ENCODE results near the gene ELAVL1.
"Not testable (repeated sequence)": the region's sequence is repeated elsewhere in the genome, so short reads cannot be mapped to it uniquely, and the experiment has no call there.

Gene ELAVL1

DNA sequence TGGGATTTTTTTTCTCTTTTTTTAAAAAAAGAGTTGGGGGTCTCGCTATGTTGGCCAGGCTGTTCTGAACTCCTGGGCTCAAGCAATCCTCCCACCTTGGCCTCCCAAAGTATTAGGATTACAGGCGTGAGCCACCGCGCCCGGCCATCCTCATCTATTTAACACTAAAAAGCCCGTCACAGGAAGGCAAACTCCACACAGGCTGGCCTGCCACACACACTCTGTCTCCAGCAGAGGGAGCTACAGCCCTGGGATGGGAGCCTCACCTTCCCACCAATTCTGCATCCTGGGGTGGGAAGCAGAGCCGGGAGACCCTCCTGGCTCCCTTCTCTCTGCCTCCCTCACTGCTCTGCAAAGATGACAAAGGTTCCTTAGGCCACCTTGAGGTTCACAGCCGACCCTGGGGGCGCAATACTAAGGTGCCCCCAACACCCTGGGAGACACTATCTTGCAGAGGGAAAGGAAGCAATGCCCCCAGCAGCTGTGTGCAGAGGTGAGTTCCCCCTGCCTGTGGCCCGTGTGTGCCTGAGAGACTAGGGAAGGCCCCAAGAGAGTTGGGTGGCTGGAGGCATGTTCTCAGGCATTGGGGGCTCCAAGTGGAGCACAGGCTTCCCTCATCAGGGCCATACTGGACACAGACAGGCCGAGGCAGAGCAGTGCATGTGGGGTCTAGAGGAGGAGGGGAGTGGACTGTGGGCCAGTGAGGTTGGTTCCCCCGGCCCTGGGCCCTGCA is 34.6 kb downstream of the ELAVL1 start:
- no peak for DNase-seq (ENCODE audit: low read depth in 2 of 2, low spot score in 1 of 2)

DNA sequence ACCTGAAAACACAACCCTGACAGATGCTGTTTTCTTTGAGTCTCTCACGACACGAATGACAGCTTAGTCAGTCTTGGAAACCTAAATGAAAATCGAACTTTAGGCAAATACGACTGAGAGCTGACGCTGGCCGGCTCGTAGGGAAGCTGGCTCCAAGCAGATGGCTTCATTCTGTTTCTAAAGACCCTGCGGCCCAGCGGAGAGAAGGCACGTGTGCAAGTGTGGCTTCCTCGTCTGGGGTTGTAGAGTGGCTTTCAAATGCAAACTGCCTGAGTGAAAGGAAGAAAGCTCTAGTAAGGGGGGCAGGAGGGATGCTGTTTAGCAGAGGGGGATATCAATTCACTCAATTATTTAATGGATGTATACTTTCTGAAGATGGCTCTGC is 35.9 kb downstream of the ELAVL1 start:
- no peak for DNase-seq (ENCODE audit: low read depth in 2 of 2, low spot score in 1 of 2)

DNA sequence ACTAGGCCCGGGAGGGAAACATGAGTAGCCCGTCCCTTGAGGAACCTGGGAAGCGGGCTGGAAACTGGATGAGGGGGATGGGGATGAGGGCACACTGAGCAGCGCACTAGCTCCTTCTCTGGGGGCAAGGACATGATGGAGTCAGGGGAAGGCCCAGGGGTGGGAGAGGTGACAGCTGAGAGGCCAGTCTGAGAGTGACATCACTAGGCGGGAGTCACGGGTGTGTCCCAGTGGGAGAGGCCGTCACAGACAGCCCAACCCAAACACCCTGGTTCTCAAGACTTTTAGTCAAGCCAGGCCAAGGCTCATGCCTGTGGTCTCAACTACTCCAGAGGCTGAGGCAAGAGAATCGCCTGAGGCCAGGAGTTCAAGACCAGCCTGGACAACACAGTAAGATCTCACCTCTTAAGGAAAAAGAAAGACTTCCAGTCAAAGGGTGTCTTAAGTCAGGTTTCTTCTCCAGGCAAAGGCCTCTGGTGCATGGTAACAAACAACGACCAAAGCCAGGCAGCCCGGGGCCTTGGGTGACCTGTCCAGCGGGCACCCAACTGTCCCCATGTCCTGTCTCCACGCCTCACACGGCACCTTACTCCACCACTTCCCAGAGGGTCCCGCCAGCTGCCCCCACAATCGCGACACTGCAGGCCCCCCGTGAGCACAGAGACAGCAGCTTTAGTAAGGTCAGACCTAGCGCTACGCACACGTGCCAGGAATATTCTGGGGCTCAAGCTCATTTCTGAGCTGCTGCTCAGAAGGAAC is 36.5 kb downstream of the ELAVL1 start:
- no peak for DNase-seq (ENCODE audit: low read depth in 2 of 2, low spot score in 1 of 2)

DNA sequence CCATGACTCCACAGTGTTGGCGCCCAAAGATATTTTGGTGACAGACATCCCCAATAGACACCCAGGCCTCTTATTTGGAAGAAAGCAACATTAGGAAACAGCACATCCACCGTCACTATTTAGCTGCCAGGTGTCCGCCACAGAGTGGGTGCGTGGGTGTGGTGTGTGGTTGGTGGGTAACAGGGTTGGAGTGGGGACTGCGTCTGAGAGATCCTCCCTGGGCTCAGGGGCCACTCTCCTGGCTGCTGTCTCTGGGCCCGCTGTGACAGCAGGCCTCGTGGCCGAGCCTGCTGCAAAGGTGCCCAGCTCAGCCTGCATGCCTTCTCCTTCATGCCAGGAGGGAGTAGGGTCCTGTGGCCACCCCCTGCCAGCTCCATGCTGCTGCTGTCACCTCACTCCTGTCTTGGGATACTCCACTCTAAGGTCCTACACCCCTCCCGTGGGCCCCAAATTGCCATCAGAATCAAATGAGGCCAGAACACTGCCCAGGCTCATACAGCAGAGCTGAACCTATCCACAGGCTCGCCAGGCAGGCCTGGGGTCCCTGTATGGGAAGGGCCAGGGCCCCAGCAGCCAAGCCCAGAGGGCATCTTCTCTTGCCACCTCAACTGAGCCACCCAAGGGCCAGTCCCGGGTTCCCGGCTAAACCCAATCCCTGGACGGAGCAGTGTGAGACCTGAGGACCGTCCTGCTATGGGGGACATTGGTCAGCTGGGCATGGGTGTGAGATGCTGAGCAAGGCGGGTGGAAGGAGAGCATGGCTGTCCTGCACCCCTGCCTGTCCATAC is 37.2 kb downstream of the ELAVL1 start:
- DNase-seq (ENCODE audit: low read depth in 2 of 2, low spot score in 1 of 2) = no peak

DNA sequence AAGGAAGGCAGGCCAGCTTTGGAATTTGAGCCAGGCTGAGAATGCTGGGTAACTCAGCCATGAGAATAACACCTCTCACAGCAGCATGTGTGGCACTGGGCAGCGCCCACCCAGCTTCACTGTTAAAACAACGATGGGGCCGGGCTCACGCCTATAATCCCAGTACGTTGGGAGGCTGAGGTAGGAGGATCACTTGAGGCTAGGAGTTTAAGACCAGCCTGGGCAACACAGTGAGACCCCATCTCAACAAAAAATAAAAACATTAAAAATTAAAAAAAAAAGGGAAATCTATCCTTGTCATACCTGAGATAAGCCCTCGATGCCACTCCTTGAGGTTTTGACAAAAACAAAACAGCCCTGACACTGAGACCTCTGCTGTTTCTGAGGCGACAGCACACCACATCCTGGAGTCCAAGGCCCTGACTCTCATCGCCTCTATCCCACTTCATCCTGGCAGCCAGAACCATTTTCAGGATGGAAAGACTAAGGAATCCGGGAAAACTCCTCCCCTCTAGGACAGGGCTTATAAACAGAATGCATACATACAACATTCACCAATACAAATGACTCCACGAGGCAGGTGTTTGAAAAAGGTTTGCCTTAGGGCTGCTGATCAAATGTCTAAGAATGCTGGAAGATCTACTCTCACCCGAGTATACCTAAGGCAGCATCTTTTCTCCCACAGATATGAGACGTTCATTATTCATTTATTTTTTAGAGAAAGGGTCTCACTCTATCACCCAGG is 39.3 kb downstream of the ELAVL1 start:
- no peak for DNase-seq (ENCODE audit: low read depth in 2 of 2, low spot score in 1 of 2)

DNA sequence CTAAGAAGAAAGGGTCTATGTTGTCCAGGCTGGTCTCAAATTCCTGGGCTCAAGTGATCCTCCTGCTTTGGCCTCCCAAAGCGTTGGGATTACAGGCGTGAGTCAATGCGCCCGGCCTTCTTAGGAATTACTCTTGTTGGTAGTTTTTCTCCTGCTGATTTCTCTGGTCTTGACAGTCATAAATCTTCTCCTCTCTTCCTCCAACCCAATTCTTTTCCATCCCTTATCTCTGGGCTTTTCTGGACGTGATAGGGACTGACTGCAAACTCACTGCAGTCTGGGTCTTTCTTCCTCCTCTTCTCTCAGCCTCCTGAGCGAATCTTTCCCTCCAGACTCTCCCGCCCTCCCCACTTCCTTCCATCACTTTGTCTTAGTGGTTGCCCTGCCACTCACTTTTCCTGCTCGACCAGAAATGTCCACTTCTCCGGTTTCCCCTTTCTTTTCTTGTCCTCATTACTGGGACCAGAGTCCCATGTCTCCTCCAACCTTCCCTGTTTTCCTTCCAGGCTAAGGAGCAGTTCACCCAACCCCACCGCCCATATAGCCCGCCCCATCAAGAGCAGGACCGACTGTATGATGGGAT is 40.1 kb downstream of the ELAVL1 start:
- no peak for DNase-seq (ENCODE audit: low read depth in 2 of 2, low spot score in 1 of 2)

DNA sequence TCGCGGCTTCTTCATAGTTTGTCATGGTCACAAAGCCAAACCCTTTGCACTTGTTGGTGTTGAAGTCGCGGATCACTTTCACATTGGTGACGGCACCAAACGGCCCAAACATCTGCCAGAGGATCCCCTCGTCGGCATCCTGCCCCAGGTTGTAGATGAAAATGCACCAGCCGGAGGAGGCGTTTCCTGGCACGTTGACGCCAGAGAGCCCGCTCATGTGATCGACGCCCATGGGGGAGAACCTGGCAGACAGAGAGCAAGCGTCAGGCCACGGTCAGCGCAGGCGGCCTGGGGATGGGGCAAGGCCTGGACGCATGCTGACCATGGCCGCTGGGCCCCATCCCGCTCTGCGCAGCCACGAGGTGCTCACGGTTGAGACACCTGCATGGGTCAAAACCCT is 41.9 kb downstream of the ELAVL1 start:
- DNase-seq (ENCODE audit: low read depth in 2 of 2, low spot score in 1 of 2) = no peak

DNA sequence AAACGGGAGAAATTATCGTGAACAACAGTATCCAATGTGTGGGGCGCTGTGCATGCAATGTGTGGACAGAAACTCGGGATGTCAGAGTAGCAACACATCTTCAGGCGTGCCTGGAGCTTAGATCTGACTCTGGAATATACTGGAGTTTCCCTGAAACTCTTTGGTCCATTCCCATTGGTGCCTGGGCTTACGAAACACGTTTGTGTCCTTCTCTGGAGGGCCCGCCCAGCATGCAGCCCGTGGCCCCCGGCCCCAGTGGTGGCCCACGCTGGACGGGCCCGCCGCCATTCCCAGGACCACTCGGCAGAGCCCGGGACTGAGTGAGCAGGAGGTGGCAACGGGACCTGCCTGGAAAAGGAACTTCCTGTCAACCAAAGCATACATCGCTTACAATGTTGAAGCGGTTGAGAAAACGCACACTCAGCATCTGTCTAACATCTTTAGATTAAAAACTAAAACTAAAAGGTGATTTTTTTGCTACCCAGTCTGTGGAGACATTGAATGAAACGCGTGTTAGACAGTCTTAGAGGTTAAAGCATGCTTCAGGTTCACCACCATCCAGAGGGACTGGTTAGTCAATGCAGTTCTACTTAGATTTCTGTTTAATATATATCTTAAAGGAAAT is 42.7 kb downstream of the ELAVL1 start:
- no peak for DNase-seq (ENCODE audit: low read depth in 2 of 2, low spot score in 1 of 2)

DNA sequence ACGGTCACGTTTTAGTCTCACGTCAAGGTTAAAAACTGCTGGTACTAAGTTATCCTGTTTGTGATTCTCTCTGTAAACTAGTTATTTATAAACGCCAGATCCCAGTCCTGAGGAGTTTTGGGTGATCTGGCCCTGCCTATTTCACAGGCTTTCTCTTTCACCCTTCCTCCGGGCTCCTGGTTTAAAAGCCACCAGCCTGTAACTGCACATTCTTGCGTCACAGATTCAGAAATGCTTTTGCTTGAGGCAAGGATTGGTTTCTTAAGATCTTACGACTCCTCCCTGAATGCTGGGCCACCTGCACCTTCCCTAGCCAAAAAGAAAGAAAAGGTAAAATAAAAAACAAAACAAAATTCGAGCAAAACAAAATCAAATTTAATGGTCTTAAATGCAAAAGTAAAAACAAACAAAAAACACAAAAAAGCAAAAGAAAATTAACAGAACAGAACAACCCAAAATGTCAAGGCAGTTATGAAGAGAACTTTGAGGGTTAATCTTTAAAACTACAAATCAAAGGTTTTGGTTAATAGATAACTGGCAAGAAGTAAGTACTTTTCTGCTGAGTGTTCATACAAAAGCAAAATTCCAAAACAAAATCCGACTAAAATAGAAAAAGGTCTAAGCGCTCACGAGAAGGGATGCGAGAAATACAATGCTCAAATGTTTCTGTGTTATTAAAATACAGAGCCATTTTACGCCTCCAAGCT is 43.4 kb downstream of the ELAVL1 start:
- DNase-seq (ENCODE audit: low read depth in 2 of 2, low spot score in 1 of 2) = no peak

DNA sequence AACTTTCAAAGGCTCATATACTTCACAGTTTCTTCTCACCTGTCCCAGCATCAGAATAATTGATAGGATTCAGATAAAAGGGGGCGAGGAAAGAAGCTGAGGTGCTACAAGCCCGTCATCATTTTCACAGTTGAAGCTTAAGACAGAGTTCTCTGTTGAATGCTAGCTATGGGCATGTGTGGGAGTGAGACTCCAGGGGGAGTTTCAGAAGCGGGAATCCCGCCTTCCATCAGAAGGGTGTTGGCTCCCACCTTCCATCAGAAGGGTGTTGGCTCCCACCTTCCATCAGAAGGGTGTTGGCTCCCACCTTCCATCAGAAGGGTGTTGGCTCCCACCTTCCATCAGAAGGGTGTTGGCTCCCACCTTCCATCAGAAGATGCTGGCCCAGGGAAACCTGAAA is 44.4 kb downstream of the ELAVL1 start:
- DNase-seq (ENCODE audit: low read depth in 2 of 2, low spot score in 1 of 2) = not testable (repeated sequence)

DNA sequence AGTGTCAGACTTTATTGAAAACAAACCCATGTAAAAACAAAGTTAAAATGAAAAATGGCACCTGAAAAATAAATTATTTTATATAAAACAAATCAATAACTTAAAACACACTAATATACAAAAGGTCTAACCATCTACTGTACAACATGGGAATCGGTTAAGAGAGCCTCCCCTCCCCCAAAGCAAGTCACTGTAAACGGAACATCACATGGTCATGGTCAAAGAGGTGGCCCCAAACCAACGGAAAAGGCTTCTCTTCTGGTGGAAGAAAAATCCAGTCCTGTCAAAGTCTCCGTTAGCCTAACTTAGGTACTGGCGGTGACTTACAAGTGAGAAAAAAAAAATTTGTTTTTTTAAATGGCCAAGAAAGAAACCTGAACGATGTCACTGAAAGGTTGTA is 46.2 kb downstream of the ELAVL1 start:
- no peak for DNase-seq (ENCODE audit: low read depth in 2 of 2, low spot score in 1 of 2)

DNA sequence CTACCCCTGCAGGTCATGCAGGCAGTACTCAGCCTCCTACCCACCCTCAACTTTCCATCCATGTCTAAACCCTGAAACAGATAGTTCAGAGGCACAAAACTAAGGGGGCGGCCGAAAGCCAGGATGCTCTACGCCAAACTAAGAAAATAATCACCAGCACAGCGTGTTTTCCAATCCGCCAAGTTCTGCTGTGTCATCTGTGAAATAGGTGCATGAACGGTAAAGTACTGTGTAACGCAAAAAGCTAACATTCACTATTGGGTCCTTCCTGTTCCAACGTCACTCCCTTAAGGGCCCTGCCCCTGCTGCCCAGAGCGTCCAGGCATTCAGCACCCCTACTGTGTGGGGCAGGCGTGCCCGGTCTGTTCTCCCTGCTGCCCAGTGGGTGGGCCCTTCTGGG is 49.7 kb downstream of the ELAVL1 start:
- DNase-seq (ENCODE audit: low read depth in 2 of 2, low spot score in 1 of 2) = no peak

DNA sequence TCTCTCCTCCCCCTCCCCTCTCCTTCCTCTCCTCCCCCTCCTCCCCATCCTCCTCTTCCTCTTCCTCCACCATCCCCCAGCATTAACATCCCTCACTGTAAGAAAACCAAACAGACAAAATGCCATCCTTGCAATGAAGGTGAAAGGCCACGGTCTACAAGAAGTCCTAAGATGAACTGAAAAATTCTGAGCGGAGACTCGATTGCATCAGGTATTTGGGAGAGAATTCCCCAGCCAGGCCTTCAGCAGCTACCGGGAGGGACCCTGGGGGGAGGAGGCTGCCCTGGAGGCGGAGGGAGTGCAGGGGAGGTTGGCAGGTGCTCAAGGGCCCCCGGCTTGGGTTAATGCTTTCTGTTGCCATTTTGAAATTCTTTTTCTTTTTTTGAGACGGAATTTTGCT is 51.9 kb downstream of the ELAVL1 start:
- DNase-seq (ENCODE audit: low read depth in 2 of 2, low spot score in 1 of 2) = no peak

DNA sequence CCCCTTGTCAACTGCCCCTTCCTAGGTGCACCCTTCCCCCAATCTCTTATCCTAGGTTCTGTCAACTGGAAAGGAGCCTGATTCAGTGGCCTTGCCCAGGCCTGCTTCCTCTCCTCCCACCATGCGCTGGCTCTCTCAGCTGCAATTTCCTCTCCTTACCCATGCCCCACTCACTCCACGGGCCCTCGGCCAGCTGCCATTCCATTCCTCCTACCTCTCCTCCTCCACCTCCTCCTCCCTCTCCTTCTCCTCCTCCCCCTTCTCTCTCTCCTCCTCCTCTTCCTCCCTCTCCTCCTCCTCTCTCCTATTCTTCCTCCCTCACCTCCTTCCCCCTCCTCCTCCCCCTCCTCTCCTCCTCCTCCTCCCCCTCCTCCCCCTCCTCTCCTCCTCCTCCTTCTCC is 52.4 kb downstream of the ELAVL1 start:
- DNase-seq (ENCODE audit: low read depth in 2 of 2, low spot score in 1 of 2) = no peak

DNA sequence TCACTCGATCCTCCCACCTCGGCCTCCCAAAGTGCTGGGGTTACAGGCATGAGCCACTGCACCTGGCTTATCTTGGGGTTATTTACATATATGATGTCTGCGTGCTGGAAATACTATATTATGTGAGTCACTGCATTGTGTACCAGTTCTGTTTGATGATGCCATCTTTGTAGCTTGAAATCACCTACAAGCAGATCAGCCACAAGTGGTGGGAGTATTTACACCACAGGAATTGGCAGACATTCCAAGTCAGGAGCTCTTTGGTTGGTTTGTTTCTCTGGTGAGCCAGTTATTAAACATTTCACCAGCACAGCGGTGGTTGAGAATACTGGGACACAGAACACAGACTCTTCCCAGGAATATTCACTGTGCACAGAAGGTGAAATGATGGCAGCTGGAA is 57.5 kb downstream of the ELAVL1 start:
- no peak for DNase-seq (ENCODE audit: low read depth in 2 of 2, low spot score in 1 of 2)

DNA sequence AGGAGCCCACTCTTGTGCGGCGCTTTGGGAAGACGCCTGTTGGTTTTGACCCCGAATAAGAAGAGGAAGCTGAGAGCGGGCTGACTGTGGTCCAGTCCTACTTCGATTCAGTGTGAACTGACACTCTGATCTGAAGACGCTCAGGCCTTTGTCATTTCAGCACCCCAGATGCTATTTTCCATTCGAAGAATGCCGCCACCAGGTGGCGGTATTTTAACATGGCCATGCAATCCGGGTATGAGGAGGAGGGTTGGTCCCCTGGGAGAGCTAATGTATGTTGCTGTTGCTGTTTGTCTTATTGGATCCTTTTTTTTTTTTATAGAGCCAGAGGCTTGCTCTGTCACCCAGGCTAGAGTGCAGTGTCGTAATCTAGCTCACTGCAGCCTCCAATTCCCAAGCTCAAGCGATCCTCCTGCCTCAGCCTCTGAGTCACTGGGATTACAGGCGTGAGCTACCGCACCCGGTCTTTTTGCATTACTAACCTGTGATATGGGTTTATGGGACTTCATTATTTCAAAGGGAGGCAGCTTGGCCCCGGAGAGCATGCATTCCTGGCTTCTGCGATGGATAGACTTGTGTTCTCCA is 61.2 kb downstream of the ELAVL1 start:
- peak; percentile 73 to 76 for DNase-seq (ENCODE audit: low read depth in 2 of 2, low spot score in 1 of 2)

DNA sequence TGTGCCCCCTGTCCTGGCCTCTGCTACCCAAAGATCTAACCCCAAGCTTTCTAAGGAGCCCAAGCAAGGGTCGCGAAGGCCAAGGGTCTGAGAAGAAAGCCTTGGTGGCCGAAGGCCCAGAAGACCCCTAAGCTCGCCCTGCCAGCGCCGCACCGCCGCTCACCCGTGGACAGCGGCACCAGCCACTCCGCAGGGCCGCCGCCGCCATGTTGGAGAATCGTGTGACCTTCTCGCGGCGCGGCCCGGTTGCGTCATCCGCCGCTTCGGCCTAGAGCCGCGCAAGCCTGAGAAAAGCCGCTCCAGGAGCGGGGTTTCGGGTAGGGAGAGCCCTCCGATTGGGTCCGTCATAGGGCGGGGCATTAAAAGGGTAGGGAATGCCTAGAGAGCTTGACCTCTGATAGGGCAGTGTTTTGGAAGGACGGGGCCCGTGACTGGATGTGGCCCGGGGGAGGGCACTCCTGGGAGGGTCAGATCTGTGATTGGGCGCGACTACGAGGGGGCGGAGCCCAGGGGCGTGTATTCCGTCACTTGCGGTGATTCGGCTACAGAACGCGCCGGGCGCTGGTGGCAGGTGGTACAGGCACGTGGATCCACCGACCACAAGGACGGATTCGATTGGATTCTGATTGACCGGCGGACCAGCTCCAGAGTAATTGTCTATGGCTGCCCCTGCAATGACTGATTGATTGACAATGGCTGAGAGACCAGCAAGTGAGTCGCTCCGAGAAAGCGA is 61.8 kb downstream of the ELAVL1 start, which contains the start of gene TIMM44:
TSS of gene TIMM44 (minus strand) at position 223 of the 733 bp plus-strand sequence. CDS start at position 208, 15 bp downstream.
- peak; percentile 96 to 98 for DNase-seq (ENCODE audit: low read depth in 2 of 2, low spot score in 1 of 2)

DNA sequence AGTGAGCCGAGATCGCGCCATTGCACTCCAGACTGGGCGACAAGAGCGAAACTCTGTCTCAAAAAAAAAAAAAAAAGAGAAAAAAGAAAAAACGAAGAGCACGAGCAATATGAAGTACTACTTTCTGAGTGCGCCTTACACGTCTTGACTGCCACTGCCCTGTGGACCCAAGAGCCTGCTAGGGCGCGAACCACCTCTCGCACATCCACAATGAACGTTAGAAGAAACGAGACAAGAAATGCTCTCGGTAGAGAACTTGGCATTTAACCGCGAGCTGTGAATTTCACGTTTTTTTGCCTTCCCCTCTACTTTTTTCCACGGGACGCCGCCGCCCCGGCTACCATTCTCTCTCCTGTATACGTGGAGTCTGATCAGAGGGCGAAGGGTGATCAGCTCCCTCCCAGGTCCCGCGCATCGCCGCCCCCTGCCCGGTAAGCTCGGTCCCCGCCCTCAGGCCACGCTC is 62.4 kb downstream of the ELAVL1 start:
- no peak for DNase-seq (ENCODE audit: low read depth in 2 of 2, low spot score in 1 of 2)
